GM12878 (cell line): ENCODE results near the gene USP10. TPM values are rescaled to one million over a fixed set of nuclear protein-coding genes. Genes with fewer than 3 reads are reported as not detected.

Source experiments
- ATAC-seq: fragments of 200-7000 bp; cut with Tn5 transposase; 3 replicates; pipeline ENCODE4 v1.9.1; 2020; ENCODE audit warnings: mild to moderate bottlenecking, moderate library complexity
- BruUV-seq: library from RNA; stranded (reverse); fragments of 400-500 nt; replicated peaks from 2 replicates; lab custom pipeline; 2021; lab: Mats Ljungman, UMichigan
- CTCF ChIA-PET: fragments of 300-600 bp; sonication (Branson Sonifier 250); formaldehyde crosslinking; extraction: SDS; loops from one replicate; lab custom pipeline; 2021; ENCODE audit warnings: inconsistent platforms; lab: Yijun Ruan, JAX
- POLR2A ChIA-PET: fragments of 350-600 bp; formaldehyde crosslinking; extraction: SDS; loops from one replicate; lab custom pipeline; 2021; ENCODE audit warnings: inconsistent platforms; lab: Charles Lee
- RAD21 ChIA-PET: fragments of 300-600 bp; sonication (Branson Sonifier 250); formaldehyde crosslinking; loops from one replicate; lab custom pipeline; 2023; ENCODE audit warnings: antibody characterized with exemption; ENCODE audit not compliant: unreplicated experiment; lab: Charles Lee
- SMC1A ChIA-PET: fragments of 300-600 bp; sonication (Branson Sonifier 250); formaldehyde crosslinking; loops from one replicate; lab custom pipeline; 2023; ENCODE audit not compliant: unreplicated experiment, uncharacterized antibody; lab: Charles Lee
- DNase-seq: peaks from one replicate; pipeline ENCODE4 v3.0.0-alpha.2; 2011; ENCODE audit warnings: low read depth, low spot score
- FAIRE-seq: peaks from 3 replicates; lab custom pipeline; 2011; peaks lifted over from hg19 to GRCh38; lab: Jason Lieb, UNC
- H2AFZ ChIP-seq: 2 replicates; pipeline ENCODE4 v1.6.0; 2011; ENCODE audit warnings: low read depth, low read length, control low read depth; ENCODE audit not compliant: control insufficient read depth
- H3K27ac ChIP-seq: 2 replicates; pipeline ENCODE4 v1.5.1; 2011; ENCODE audit warnings: control low read depth; ENCODE audit not compliant: control insufficient read depth, insufficient read depth
- H3K27me3 ChIP-seq, 2 experiments: replicated peaks in 1 of 2; 2 replicates each; pipeline versions ENCODE4 v1.6.0 to v1.6.1; 2011; ENCODE audit warnings: low read length in 1 of 2; ENCODE audit not compliant: control insufficient read depth in 2 of 2, insufficient read depth in 2 of 2
- H3K36me3 ChIP-seq, 2 experiments: 2 replicates each; pipeline ENCODE4 v1.5.1; 2011; ENCODE audit warnings: low read length in 1 of 2; ENCODE audit not compliant: control insufficient read depth in 2 of 2, insufficient read depth in 2 of 2
- H3K4me1 ChIP-seq: 2 replicates; pipeline ENCODE4 v1.6.1; 2011; ENCODE audit warnings: mild to moderate bottlenecking, low read length, moderate library complexity, mixed read lengths; ENCODE audit not compliant: control insufficient read depth, insufficient read depth
- H3K4me2 ChIP-seq: 2 replicates; pipeline ENCODE4 v1.6.0; 2011; ENCODE audit warnings: control low read depth; ENCODE audit not compliant: control insufficient read depth, insufficient read depth
- H3K4me3 ChIP-seq: fragments of 200-600 bp; sonication (generic); 2 replicates; pipeline ENCODE4 v1.5.1; 2016
- H3K79me2 ChIP-seq: 2 replicates; pipeline ENCODE4 v1.6.0; 2011; ENCODE audit warnings: low read length; ENCODE audit not compliant: control insufficient read depth, insufficient read depth
- H3K9ac ChIP-seq: 2 replicates; pipeline ENCODE4 v1.8.0; 2011; ENCODE audit warnings: low read length, control low read depth, mixed read lengths; ENCODE audit not compliant: control insufficient read depth, insufficient read depth
- H3K9me3 ChIP-seq: replicated peaks from 3 replicates; pipeline ENCODE4 v1.5.1; 2011; ENCODE audit warnings: mild to moderate bottlenecking, low read length; ENCODE audit not compliant: control insufficient read depth, insufficient read depth
- H4K20me1 ChIP-seq: 2 replicates; pipeline ENCODE4 v1.6.0; 2011; ENCODE audit not compliant: control insufficient read depth, insufficient read depth
- MXI1 ChIP-seq: fragments of 150-350 bp; IDR thresholded peaks from 2 replicates; pipeline ENCODE4 v1.6.1; 2011; ENCODE audit warnings: low read depth, mild to moderate bottlenecking, inconsistent platforms, low read length, improper control_type of control experiment
- NBN ChIP-seq: fragments of 450-650 bp; IDR thresholded peaks from 2 replicates; pipeline ENCODE4 v1.6.1; 2016
- ZNF622 ChIP-seq: fragments of 450-650 bp; IDR thresholded peaks from 2 replicates; pipeline ENCODE4 v1.6.1; 2017; ENCODE audit warnings: mild to moderate bottlenecking, inconsistent platforms
- WGBS: methylation state at CpG from one replicate; pipeline ENCODE4 v1.1.6; 2016; ENCODE audit warnings: low lambda C conversion rate; ENCODE audit not compliant: insufficient replicate concordance, insufficient coverage; ENCODE audit errors: missing lambda C conversion rate; 5-methylcytosine and 5-hydroxymethylcytosine counted together
- in situ Hi-C: fragments of 300-500 bp; cut with MboI; formaldehyde crosslinking; loops from 9 replicates; pipeline ENCODE4 v1.14.3; 2018; ENCODE audit warnings: mixed read lengths
- intact Hi-C: fragments of 100-400 bp; cut with micrococcal nuclease; formaldehyde crosslinking; loops from one replicate; pipeline ENCODE4 v1.14.2; 2022; ENCODE audit not compliant: unreplicated experiment
- polyA plus RNA-seq, 11 experiments: library from polyadenylated mRNA; depleted of rRNA in 4 of 11; unstranded in 6 of 11; stranded (reverse) in 5 of 11; fragments of >200 nt; fragmentation: Nextera tagmentation in 4 of 11; fragmentation: Illumina TruSeq in 1 of 11; extraction: Ambion mirVana in 4 of 11; extraction: Trizol in 1 of 11; gene quantifications; 1 replicate in 1 of 11; 2 replicates in 10 of 11; pipeline versions ENCODE4 v1.2.1 to v1.2.3, GENCODE V29; 2011 to 2016; ENCODE audit warnings: inconsistent platforms in 2 of 11, missing spikeins in 2 of 11, low read depth in 1 of 11
- total RNA-seq, 4 experiments: library from RNA; depleted of rRNA in 3 of 4; stranded (reverse); fragments of >200 nt in 3 of 4; fragmentation: Illumina TruSeq in 1 of 4; extraction: Trizol in 1 of 4; gene quantifications; 2 replicates each; pipeline versions ENCODE4 v1.2.1 to v1.2.3, GENCODE V29; 2013 to 2021
- TF ChIP-seq, protein P1 (sequence below): fragments of 150-350 bp; IDR thresholded peaks from 2 replicates; pipeline ENCODE4 v1.6.1; 2016; ENCODE audit warnings: low read depth, low read length

The USP10 gene
- total and polyA plus RNA-seq, 10 of the 15 experiments (the other 5 are each of a cell fraction or from before 2014, with no cell fraction given) = 46.1 to 160 (median 105) TPM

DNA sequence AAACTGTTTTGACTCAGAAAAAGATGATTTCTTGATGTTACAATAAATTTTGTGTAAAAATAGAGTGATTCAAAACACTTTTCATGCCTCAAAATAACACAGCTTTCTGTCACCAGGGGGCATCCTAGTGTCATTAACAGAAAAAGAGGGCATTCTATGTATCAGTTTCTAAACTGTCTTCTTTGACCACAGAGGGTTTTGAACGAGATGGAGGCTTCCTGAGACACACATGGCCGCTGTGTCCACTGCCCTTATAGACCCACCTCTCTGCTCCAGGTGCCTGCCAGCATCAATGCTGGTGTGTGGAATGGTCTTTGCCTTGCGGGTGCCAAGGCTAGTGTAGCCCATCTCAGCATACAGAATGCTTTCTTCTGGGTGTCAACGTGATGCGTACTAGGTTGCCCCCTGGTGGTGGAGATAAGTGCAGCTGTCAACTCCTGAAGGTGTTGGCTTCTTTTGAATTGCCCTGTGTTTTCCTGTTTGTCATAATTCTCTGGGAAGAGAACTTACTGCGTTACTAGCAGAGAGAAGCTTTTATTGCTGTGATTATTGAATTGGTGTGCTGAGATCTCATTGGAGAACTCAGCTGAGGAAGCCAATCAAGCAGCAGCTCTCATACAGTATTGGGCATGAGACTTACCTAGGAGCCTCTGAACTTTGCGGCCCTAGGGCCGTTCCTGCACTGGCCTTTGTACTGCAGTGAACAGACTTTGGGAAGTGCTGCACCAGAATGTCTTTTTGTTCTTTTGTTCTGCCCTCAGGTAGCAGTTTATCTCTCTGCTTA lies 38.6 kb downstream of the USP10 start (continued):
- TF ChIP-seq NBN = peak; percentile 59

DNA sequence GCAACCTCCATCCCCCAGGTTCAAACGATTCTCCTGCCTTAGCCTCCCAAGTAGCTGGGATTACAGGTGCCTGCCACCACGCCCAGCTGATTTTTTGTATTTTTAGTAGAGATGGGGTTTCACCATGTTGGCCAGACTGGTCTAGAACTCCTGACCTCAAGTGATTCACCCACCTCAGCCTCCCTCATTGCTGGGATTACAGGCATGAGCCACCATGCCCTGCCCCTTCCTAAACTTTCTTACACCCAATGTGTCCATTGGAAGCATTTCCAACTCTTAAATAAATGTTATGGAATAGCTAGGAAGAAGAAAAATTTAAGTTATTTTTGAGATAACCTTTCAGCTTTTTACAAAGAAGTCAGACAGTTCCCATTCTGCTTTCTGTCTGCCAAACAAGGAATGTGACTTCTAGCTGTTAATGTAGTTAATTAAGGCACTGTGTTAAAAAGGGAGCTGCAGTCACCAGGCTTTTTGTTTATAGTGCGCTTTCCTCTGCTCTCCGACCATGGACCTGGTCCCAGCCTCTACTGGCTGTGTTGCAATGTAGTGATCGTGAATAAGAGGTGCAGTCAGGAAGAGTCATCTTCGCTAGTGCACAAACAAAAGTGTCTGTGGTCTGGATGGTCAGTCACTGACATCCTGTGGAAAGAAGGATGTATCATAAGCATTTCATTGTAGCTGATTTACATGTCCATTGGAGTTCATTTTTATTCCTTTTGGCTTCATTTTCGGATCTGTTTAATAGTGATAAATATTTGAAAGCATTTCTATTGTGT lies 39.7 kb downstream of the USP10 start:
- Histone ChIP-seq H4K20me1 (no peaks in the 10 kb centered on the region), H3K9me3 (no peaks in the 10 kb centered on the region), H3K9ac (no peak overlapping the region), H2AFZ (no peak overlapping the region), H3K27me3 (no peaks in the 10 kb centered on the region), H3K4me2 (no peak overlapping the region), H3K4me1 (peaks cover 14% of the 10 kb centered on the region), H3K4me3 (no peak overlapping the region), H3K36me3 (peaks cover 24 to 36% of the 10 kb centered on the region in 2 experiments), H3K79me2 (peaks cover 65% of the 10 kb centered on the region), H3K27ac (no peak overlapping the region)
- intact Hi-C loops (no loop called here), in situ Hi-C loops (no loop called here)
- RAD21 ChIA-PET = interaction anchor here (0.7 to 5.3 kb wide), 15 partner anchors 10 to 234 kb away, joined by 3 to 52 read pairs (median 6); no protein-coding TSS in a partner anchor
- DNase-seq = no peak
- WGBS = 74% methylated on average over 7 of the region's 7 CpGs
- POLR2A ChIA-PET = interaction anchor here (1.4 to 2.6 kb wide), 2 partner anchors 10 to 14 kb away, joined by 5 to 8 read pairs; no protein-coding TSS in a partner anchor
- ATAC-seq = no peak
- no peak for TF ChIP-seq ZNF622
- no peak for TF ChIP-seq MXI1
- TF ChIP-seq, protein P1, sequence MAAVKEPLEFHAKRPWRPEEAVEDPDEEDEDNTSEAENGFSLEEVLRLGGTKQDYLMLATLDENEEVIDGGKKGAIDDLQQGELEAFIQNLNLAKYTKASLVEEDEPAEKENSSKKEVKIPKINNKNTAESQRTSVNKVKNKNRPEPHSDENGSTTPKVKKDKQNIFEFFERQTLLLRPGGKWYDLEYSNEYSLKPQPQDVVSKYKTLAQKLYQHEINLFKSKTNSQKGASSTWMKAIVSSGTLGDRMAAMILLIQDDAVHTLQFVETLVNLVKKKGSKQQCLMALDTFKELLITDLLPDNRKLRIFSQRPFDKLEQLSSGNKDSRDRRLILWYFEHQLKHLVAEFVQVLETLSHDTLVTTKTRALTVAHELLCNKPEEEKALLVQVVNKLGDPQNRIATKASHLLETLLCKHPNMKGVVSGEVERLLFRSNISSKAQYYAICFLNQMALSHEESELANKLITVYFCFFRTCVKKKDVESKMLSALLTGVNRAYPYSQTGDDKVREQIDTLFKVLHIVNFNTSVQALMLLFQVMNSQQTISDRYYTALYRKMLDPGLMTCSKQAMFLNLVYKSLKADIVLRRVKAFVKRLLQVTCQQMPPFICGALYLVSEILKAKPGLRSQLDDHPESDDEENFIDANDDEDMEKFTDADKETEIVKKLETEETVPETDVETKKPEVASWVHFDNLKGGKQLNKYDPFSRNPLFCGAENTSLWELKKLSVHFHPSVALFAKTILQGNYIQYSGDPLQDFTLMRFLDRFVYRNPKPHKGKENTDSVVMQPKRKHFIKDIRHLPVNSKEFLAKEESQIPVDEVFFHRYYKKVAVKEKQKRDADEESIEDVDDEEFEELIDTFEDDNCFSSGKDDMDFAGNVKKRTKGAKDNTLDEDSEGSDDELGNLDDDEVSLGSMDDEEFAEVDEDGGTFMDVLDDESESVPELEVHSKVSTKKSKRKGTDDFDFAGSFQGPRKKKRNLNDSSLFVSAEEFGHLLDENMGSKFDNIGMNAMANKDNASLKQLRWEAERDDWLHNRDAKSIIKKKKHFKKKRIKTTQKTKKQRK = no peak
- FAIRE-seq = no peak
- CTCF ChIA-PET = interaction anchor here (0.5 to 9.6 kb wide), 29 partner anchors 12 to 503 kb away, joined by 3 to 239 read pairs (median 9); no protein-coding TSS in a partner anchor
- SMC1A ChIA-PET = interaction anchor here (0.5 to 12.2 kb wide), 22 partner anchors 7 to 233 kb away, joined by 3 to 129 read pairs (median 7); no protein-coding TSS in a partner anchor
- no TSS peak for BruUV-seq
